A549 (cell line): ENCODE results near the gene RABGGTB. TPM values are rescaled to one million over a fixed set of nuclear protein-coding genes. Genes with fewer than 3 reads are reported as not detected.
"Not testable (repeated sequence)": the region's sequence is repeated elsewhere in the genome, so short reads cannot be mapped to it uniquely, and the experiment has no call there.

Experiments
- ATAC-seq, 2 experiments: fragments of 200-7000 bp in 1 of 2; fragments of >200 bp in 1 of 2; cut with Nextera tagmentation in 1 of 2; cut with Tn5 transposase in 1 of 2; 3 replicates each; pipeline versions ENCODE4 v1.8.0 to v1.9.1; 2018 to 2020; ENCODE audit warnings: mild to moderate bottlenecking in 1 of 2, moderate library complexity in 1 of 2
- CTCF ChIA-PET: fragments of 300-600 bp; sonication (Branson Sonifier 250); formaldehyde crosslinking; extraction: SDS; loops from one replicate; lab custom pipeline; 2021; ENCODE audit warnings: antibody characterized with exemption, inconsistent platforms; lab: Yijun Ruan, JAX
- POLR2A ChIA-PET: fragments of 350-600 bp; formaldehyde crosslinking; extraction: SDS; loops from one replicate; lab custom pipeline; 2021; ENCODE audit warnings: antibody characterized with exemption, inconsistent platforms; lab: Yijun Ruan, JAX
- DNase-seq, 2 experiments: peaks; one replicate each; pipeline versions ENCODE4 v3.0.0 to v3.0.0-alpha.2; 2011 to 2016; ENCODE audit warnings: low read depth in 1 of 2, low spot score in 1 of 2
- FAIRE-seq: peaks from 2 replicates; lab custom pipeline; 2011; peaks lifted over from hg19 to GRCh38; lab: Jason Lieb, UNC
- H3K27ac ChIP-seq, 2 experiments: fragments of >200 bp; sonication (Bioruptor Twin); formaldehyde crosslinking; 3 replicates each; pipeline ENCODE4 v1.5.1; 2016 to 2017
- H3K4me1 ChIP-seq: fragments of >200 bp; sonication (Bioruptor Twin); formaldehyde crosslinking; 3 replicates; pipeline ENCODE4 v1.6.1; 2016
- H3K4me2 ChIP-seq: fragments of >200 bp; sonication (Bioruptor Twin); formaldehyde crosslinking; 3 replicates; pipeline ENCODE4 v1.6.1; 2016
- H3K4me3 ChIP-seq: fragments of >200 bp; sonication (Bioruptor Twin); formaldehyde crosslinking; 3 replicates; pipeline ENCODE4 v1.5.1; 2016
- H3K9me3 ChIP-seq: fragments of >200 bp; sonication (Bioruptor Twin); formaldehyde crosslinking; 3 replicates; pipeline ENCODE4 v1.6.1; 2016
- BHLHE40 ChIP-seq: IDR thresholded peaks from 2 replicates; pipeline ENCODE4 v1.6.1; 2012; ENCODE audit warnings: low read depth, low read length, inconsistent platforms
- CEBPB ChIP-seq, 2 experiments: fragments of >200 bp in 1 of 2; sonication (Bioruptor Twin) in 1 of 2; formaldehyde crosslinking in 1 of 2; IDR thresholded peaks; 2 replicates each; pipeline ENCODE4 v1.6.1; 2012 to 2016
- CHD4 ChIP-seq: fragments of 200-600 bp; sonication (generic); IDR thresholded peaks from 2 replicates; pipeline ENCODE4 v1.6.1; 2016; ENCODE audit warnings: antibody characterized with exemption, mild to moderate bottlenecking, borderline replicate concordance
- ESRRA ChIP-seq: fragments of 150-350 bp; IDR thresholded peaks from 2 replicates; pipeline ENCODE4 v1.6.1; 2014; ENCODE audit warnings: mild to moderate bottlenecking, low read length, borderline replicate concordance
- FOSL2 ChIP-seq, 2 experiments: fragments of 450-650 bp in 1 of 2; fragments of >200 bp in 1 of 2; sonication (Bioruptor Twin) in 1 of 2; formaldehyde crosslinking; IDR thresholded peaks; 2 replicates each; pipeline versions ENCODE4 v1.5.0 to v1.6.1; 2016 to 2020; ENCODE audit warnings: mild to moderate bottlenecking in 1 of 2, moderate library complexity in 1 of 2
- JUN ChIP-seq, 2 experiments: fragments of >200 bp; sonication (Bioruptor Twin); formaldehyde crosslinking; IDR thresholded peaks; 2 replicates in 1 of 2; 3 replicates in 1 of 2; pipeline ENCODE4 v1.6.1; 2016 to 2017
- JUNB ChIP-seq: fragments of >200 bp; sonication (Bioruptor Twin); formaldehyde crosslinking; IDR thresholded peaks from 2 replicates; pipeline ENCODE4 v1.6.1; 2016
- KDM1A ChIP-seq: fragments of 200-600 bp; sonication (generic); IDR thresholded peaks from 2 replicates; pipeline ENCODE4 v1.6.1; 2016; ENCODE audit warnings: low read depth, mild to moderate bottlenecking
- MAFK ChIP-seq: fragments of 450-650 bp; IDR thresholded peaks from 2 replicates; pipeline ENCODE4 v1.6.1; 2014; ENCODE audit not compliant: partially characterized antibody
- MAZ ChIP-seq: fragments of 150-350 bp; IDR thresholded peaks from 2 replicates; pipeline ENCODE4 v1.6.1; 2014; ENCODE audit warnings: antibody characterized with exemption, low read depth, low read length, borderline replicate concordance
- MYC ChIP-seq: IDR thresholded peaks from 2 replicates; pipeline ENCODE4 v1.6.1; 2012; ENCODE audit warnings: mild to moderate bottlenecking, inconsistent platforms, low read length, improper control_type of control experiment, borderline replicate concordance
- NPAS2 ChIP-seq: fragments of 250-450 bp; sonication (Bioruptor Pico); IDR thresholded peaks from 2 replicates; pipeline ENCODE4 v1.8.0; 2022; ENCODE audit warnings: mild to moderate bottlenecking, moderate library complexity, borderline replicate concordance
- POLR2A ChIP-seq: IDR thresholded peaks from 2 replicates; pipeline ENCODE4 v1.6.1; 2012; ENCODE audit warnings: mild to moderate bottlenecking, low read length
- POLR2AphosphoS2 ChIP-seq: conservative IDR thresholded peaks from 2 replicates; pipeline ENCODE4 v1.6.1; 2012; ENCODE audit warnings: low read length, improper control_type of control experiment, inconsistent platforms
- RAD21 ChIP-seq, 2 experiments: fragments of >200 bp in 1 of 2; sonication (Bioruptor Twin) in 1 of 2; formaldehyde crosslinking in 1 of 2; IDR thresholded peaks in 1 of 2; conservative IDR thresholded peaks in 1 of 2; 2 replicates in 1 of 2; 3 replicates in 1 of 2; pipeline ENCODE4 v1.6.1; 2012 to 2018; ENCODE audit warnings: inconsistent platforms in 1 of 2
- RARB ChIP-seq: fragments of 250-450 bp; sonication (Bioruptor Pico); IDR thresholded peaks from 2 replicates; pipeline ENCODE4 v1.8.0; 2021; ENCODE audit warnings: mild to moderate bottlenecking, moderate library complexity
- RFX5 ChIP-seq: fragments of 450-650 bp; IDR thresholded peaks from 2 replicates; pipeline ENCODE4 v1.7.1; 2014; ENCODE audit warnings: antibody characterized with exemption, mild to moderate bottlenecking, moderate library complexity
- RNF2 ChIP-seq: fragments of 200-600 bp; sonication (generic); IDR thresholded peaks from 2 replicates; pipeline ENCODE4 v1.6.1; 2016; ENCODE audit warnings: low read depth, mild to moderate bottlenecking, antibody characterized with exemption, moderate library complexity, borderline replicate concordance
- SMC3 ChIP-seq: fragments of >200 bp; sonication (Bioruptor Twin); formaldehyde crosslinking; IDR thresholded peaks from 3 replicates; pipeline ENCODE4 v1.6.1; 2018; ENCODE audit warnings: inconsistent platforms
- SREBF2 ChIP-seq: fragments of 450-650 bp; IDR thresholded peaks from 2 replicates; pipeline ENCODE4 v1.6.1; 2014; ENCODE audit warnings: mild to moderate bottlenecking, moderate library complexity
- ZC3H11A ChIP-seq: fragments of 450-650 bp; IDR thresholded peaks from 2 replicates; pipeline ENCODE4 v1.6.1; 2014; ENCODE audit warnings: antibody characterized with exemption, mild to moderate bottlenecking
- ZFP36 ChIP-seq: fragments of 450-650 bp; IDR thresholded peaks from 2 replicates; pipeline ENCODE4 v1.6.1; 2014; ENCODE audit warnings: borderline replicate concordance; ENCODE audit not compliant: partially characterized antibody
- WGBS: methylation state at CpG from one replicate; pipeline ENCODE4 v1.1.6; 2017; ENCODE audit errors: missing lambda C conversion rate; 5-methylcytosine and 5-hydroxymethylcytosine counted together
- polyA plus RNA-seq, 4 experiments: library from polyadenylated mRNA; depleted of rRNA in 3 of 4; stranded (reverse); fragments of >200 nt; fragmentation: RNase III in 1 of 4; extraction: RNeasy Plus Mini Kit Qiagen cat#74134 plus additional on column Dnase treatment in 1 of 4; gene quantifications; 2 replicates in 3 of 4; 3 replicates in 1 of 4; pipeline ENCODE4 v1.2.3, GENCODE V29; 2011 to 2017
- TF ChIP-seq, protein P1 (sequence below): fragments of 450-650 bp; IDR thresholded peaks from 2 replicates; pipeline ENCODE4 v1.6.1; 2014; ENCODE audit warnings: antibody characterized with exemption
- TF ChIP-seq, protein P2 (sequence below): IDR thresholded peaks from 2 replicates; pipeline ENCODE4 v1.6.1; 2012; ENCODE audit warnings: low read depth, borderline replicate concordance
- TF ChIP-seq, protein P3 (sequence below): fragments of 250-450 bp; sonication (Bioruptor Pico); IDR thresholded peaks from 2 replicates; pipeline ENCODE4 v1.5.0; 2021; ENCODE audit warnings: mild to moderate bottlenecking, moderate library complexity, borderline replicate concordance
- TF ChIP-seq, protein P4 (sequence below): fragments of >200 bp; sonication (Bioruptor Twin); formaldehyde crosslinking; IDR thresholded peaks from 3 replicates; pipeline ENCODE4 v1.6.1; 2016
- TF ChIP-seq, protein P5 (sequence below): fragments of 150-350 bp; IDR thresholded peaks from 2 replicates; pipeline ENCODE4 v1.6.1; 2014; ENCODE audit warnings: low read depth, mild to moderate bottlenecking, low read length
- TF ChIP-seq, protein P6 (sequence below): IDR thresholded peaks from 2 replicates; pipeline ENCODE4 v1.6.1; 2012

Gene RABGGTB
- polyA plus RNA-seq, 2 of the 4 experiments (the other 2 are of a cell fraction), result 112 to 165 TPM

DNA sequence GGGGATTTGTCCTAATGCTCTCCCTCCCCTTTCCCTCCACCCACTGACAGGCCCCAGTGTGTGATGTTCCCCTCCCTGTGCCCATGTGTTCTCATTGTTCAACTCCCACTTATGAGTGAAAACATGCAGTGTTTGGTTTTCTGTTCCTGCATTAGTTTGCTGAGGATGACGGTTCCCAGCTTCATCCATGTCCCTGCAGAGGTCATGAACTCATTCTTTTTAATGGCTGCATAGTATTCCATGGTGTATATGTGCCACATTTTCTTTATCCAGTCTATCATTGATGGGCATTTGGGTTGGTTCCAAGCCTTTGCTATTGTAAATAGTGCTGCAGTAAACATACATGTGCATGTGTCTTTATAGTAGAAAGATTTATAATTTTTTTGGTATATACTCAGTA lies 37.5 kb downstream of the RABGGTB start:
- POLR2A ChIA-PET, H3K4me3 ChIP-seq, H3K9me3 ChIP-seq, H3K4me2 ChIP-seq, FAIRE-seq, ATAC-seq, H3K4me1 ChIP-seq, CTCF ChIA-PET, H3K27ac ChIP-seq, DNase-seq: not testable (repeated sequence)
- 9% methylated on average over 1 of the region's 1 CpG for WGBS

DNA sequence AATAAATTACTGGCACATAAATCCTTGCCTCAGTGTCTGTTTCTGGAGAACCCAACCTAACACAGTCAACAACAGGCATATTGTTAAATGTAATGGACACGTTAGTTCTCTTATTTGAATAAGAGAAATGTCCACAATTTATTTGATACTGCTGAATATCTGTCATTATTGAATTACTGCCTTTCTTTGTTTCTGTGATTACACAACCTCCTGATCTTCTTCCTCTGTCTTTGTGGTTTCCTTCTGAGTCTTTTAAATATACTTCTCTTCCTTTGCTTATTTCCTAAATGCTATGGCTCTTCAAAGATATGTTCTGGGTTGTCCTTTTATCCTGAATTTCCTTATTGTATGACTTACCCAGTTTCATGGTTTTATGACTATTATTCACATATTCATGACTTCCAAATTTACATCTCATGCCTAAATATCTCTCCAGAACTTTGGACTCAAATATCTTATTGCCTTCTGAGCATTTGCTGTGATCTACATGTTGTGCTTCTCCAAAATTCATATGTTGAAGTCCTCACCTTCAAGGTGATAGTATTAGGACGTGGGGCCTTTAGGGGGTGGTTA lies 50.6 kb downstream of the RABGGTB start:
- Histone ChIP-seq H3K4me1 (no peaks in the 10 kb centered on the region), H3K27ac (no peak overlapping the region), H3K9me3 (no peaks in the 10 kb centered on the region), H3K4me2 (no peak overlapping the region), H3K4me3 (no peak overlapping the region)
- ATAC-seq (no peak), DNase-seq (no peak), FAIRE-seq (no peak)
- ChIA-PET POLR2A (interaction anchor here (0.6 kb wide), 1 partner anchor 45 kb away, joined by 4 read pairs; no protein-coding TSS in a partner anchor), CTCF (no interaction called here)
- WGBS, result 15% methylated on average over 2 of the region's 2 CpGs
- TF ChIP-seq RARB (CRISPR knock-in tag), result no peak
- no peak for TF ChIP-seq ZC3H11A
- TF ChIP-seq RAD21 (conservative IDR thresholded peaks at IDR 0.05 in 1 of 2, IDR thresholded peaks at IDR 0.05 in 1 of 2), result no peak
- TF ChIP-seq POLR2A, result no peak
- no peak for TF ChIP-seq RNF2
- TF ChIP-seq FOSL2 (IDR thresholded peaks at IDR 0.05), result no peak
- TF ChIP-seq FOSL2 (CRISPR knock-in tag; IDR thresholded peaks at IDR 0.05), result no peak
- TF ChIP-seq MAFK, result no peak
- no peak for TF ChIP-seq JUNB
- no peak for TF ChIP-seq CHD4
- TF ChIP-seq RFX5, result no peak
- no peak for TF ChIP-seq CEBPB (IDR thresholded peaks at IDR 0.05)
- no peak for TF ChIP-seq KDM1A
- no peak for TF ChIP-seq SMC3
- TF ChIP-seq, protein P1, sequence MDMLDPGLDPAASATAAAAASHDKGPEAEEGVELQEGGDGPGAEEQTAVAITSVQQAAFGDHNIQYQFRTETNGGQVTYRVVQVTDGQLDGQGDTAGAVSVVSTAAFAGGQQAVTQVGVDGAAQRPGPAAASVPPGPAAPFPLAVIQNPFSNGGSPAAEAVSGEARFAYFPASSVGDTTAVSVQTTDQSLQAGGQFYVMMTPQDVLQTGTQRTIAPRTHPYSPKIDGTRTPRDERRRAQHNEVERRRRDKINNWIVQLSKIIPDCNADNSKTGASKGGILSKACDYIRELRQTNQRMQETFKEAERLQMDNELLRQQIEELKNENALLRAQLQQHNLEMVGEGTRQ, result no peak
- TF ChIP-seq, protein P2, sequence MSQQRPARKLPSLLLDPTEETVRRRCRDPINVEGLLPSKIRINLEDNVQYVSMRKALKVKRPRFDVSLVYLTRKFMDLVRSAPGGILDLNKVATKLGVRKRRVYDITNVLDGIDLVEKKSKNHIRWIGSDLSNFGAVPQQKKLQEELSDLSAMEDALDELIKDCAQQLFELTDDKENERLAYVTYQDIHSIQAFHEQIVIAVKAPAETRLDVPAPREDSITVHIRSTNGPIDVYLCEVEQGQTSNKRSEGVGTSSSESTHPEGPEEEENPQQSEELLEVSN, result no peak
- TF ChIP-seq, protein P3, sequence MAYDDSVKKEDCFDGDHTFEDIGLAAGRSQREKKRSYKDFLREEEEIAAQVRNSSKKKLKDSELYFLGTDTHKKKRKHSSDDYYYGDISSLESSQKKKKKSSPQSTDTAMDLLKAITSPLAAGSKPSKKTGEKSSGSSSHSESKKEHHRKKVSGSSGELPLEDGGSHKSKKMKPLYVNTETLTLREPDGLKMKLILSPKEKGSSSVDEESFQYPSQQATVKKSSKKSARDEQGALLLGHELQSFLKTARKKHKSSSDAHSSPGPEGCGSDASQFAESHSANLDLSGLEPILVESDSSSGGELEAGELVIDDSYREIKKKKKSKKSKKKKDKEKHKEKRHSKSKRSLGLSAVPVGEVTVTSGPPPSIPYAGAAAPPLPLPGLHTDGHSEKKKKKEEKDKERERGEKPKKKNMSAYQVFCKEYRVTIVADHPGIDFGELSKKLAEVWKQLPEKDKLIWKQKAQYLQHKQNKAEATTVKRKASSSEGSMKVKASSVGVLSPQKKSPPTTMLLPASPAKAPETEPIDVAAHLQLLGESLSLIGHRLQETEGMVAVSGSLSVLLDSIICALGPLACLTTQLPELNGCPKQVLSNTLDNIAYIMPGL (CRISPR knock-in tag), result no peak

DNA sequence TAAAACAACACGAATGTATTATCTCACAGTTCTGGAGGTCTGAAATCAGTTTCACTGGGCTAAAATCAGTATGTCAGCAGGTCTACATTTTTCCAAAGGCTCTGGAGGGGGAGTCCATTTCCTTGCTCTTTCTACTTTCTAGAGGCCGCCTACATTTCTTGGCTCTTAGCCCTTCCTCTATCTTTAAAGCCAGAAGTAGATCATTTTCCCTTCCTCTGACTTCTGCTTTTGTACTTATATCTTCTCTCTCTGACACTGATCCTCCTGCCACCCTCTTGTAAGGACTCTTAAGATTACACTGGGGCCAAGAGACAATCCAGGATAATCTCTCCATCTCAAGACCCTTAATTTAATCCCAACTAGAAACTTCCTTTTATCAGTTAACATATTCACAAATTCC lies 52.0 kb downstream of the RABGGTB start:
- H3K4me2 ChIP-seq, result no peak overlapping the region
- H3K4me1 ChIP-seq, result no peaks in the 10 kb centered on the region
- H3K27ac ChIP-seq, result no peak overlapping the region
- ChIA-PET POLR2A (no interaction called here), CTCF (interaction anchor here (0.6 kb wide), 1 partner anchor 22 kb away, joined by 3 read pairs; no protein-coding TSS in a partner anchor)
- no peak for FAIRE-seq
- no peak for ATAC-seq
- 10% methylated on average over 2 of the region's 2 CpGs for WGBS
- no peak for DNase-seq
- no peak overlapping the region for H3K4me3 ChIP-seq
- TF ChIP-seq, protein P4, sequence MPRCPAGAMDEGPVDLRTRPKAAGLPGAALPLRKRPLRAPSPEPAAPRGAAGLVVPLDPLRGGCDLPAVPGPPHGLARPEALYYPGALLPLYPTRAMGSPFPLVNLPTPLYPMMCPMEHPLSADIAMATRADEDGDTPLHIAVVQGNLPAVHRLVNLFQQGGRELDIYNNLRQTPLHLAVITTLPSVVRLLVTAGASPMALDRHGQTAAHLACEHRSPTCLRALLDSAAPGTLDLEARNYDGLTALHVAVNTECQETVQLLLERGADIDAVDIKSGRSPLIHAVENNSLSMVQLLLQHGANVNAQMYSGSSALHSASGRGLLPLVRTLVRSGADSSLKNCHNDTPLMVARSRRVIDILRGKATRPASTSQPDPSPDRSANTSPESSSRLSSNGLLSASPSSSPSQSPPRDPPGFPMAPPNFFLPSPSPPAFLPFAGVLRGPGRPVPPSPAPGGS, result no peak
- TF ChIP-seq MYC (no peak), RFX5 (no peak), BHLHE40 (no peak), RNF2 (no peak), SREBF2 (no peak), ZFP36 (no peak), POLR2AphosphoS2 (no peak), JUN (IDR thresholded peaks at IDR 0.05) (no peak), ESRRA (no peak), MAZ (no peak), FOSL2 (IDR thresholded peaks at IDR 0.05) (no peak), FOSL2 (CRISPR knock-in tag; IDR thresholded peaks at IDR 0.05) (no peak), NPAS2 (CRISPR knock-in tag) (no peak)
- TF ChIP-seq, protein P5, sequence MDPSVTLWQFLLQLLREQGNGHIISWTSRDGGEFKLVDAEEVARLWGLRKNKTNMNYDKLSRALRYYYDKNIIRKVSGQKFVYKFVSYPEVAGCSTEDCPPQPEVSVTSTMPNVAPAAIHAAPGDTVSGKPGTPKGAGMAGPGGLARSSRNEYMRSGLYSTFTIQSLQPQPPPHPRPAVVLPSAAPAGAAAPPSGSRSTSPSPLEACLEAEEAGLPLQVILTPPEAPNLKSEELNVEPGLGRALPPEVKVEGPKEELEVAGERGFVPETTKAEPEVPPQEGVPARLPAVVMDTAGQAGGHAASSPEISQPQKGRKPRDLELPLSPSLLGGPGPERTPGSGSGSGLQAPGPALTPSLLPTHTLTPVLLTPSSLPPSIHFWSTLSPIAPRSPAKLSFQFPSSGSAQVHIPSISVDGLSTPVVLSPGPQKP, result no peak
- TF ChIP-seq, protein P6, sequence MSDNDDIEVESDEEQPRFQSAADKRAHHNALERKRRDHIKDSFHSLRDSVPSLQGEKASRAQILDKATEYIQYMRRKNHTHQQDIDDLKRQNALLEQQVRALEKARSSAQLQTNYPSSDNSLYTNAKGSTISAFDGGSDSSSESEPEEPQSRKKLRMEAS, result no peak
- H3K9me3 ChIP-seq, result no peaks in the 10 kb centered on the region
